Nephron progenitor cell (in vitro differentiated cells): ENCODE data around the gene IFNL2.

Experiments
- DNase-seq: peaks from one replicate; pipeline ENCODE4 v3.0.0; 2021
- H3K27ac Mint-ChIP-seq: 2 replicates; pipeline ENCODE4 v1.8.0; 2021; ENCODE audit warnings: mild to moderate bottlenecking, moderate library complexity, mixed read lengths
- H3K27me3 Mint-ChIP-seq: 2 replicates; pipeline ENCODE4 v1.8.0; 2021; ENCODE audit warnings: mild to moderate bottlenecking, low read depth, mixed read lengths; ENCODE audit not compliant: poor library complexity
- H3K36me3 Mint-ChIP-seq: 2 replicates; pipeline ENCODE4 v1.8.0; 2021; ENCODE audit warnings: low read depth, mixed read lengths
- H3K4me1 Mint-ChIP-seq: 2 replicates; pipeline ENCODE4 v1.8.0; 2021; ENCODE audit warnings: mixed read lengths
- H3K4me3 Mint-ChIP-seq: 2 replicates; pipeline ENCODE4 v1.8.0; 2021; ENCODE audit warnings: mild to moderate bottlenecking, moderate library complexity, mixed read lengths
- H3K9me3 Mint-ChIP-seq: 2 replicates; pipeline ENCODE4 v1.8.0; 2021; ENCODE audit warnings: mild to moderate bottlenecking, moderate library complexity, mixed read lengths
- TF ChIP-seq, protein P1 (sequence below): fragments of 200-600 bp; sonication (generic); IDR thresholded peaks from 2 replicates; pipeline ENCODE4 v1.5.0; 2021; ENCODE audit warnings: antibody characterized with exemption

Gene IFNL2

DNA sequence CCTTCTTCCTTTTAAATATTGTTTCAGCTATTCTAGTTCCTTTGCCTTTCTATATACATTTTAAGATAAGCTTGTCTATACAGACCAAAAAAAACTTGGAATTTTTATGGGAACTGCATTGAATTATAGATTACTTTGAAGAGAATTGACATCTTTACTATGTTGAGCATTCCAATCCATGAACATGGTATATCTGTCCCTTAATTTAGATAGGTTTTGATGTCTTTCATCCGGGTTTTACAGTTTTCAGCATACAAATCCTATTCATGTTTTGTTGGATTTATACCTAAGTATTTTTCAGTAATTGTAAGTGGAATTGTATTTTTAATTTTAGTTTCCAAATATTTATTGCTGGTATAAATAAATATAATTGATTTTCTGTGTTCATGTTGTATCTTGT, 15.8 kb downstream of the IFNL2 start:
- peaks cover 34% of the 10 kb centered on the region for H3K9me3 Mint-ChIP-seq
- H3K36me3 Mint-ChIP-seq = no peaks in the 10 kb centered on the region
- H3K4me3 Mint-ChIP-seq = no peak overlapping the region
- no peak overlapping the region for H3K27ac Mint-ChIP-seq
- H3K27me3 Mint-ChIP-seq = peaks cover 83% of the 10 kb centered on the region
- H3K4me1 Mint-ChIP-seq = no peaks in the 10 kb centered on the region
- no peak for DNase-seq
- TF ChIP-seq, protein P1, sequence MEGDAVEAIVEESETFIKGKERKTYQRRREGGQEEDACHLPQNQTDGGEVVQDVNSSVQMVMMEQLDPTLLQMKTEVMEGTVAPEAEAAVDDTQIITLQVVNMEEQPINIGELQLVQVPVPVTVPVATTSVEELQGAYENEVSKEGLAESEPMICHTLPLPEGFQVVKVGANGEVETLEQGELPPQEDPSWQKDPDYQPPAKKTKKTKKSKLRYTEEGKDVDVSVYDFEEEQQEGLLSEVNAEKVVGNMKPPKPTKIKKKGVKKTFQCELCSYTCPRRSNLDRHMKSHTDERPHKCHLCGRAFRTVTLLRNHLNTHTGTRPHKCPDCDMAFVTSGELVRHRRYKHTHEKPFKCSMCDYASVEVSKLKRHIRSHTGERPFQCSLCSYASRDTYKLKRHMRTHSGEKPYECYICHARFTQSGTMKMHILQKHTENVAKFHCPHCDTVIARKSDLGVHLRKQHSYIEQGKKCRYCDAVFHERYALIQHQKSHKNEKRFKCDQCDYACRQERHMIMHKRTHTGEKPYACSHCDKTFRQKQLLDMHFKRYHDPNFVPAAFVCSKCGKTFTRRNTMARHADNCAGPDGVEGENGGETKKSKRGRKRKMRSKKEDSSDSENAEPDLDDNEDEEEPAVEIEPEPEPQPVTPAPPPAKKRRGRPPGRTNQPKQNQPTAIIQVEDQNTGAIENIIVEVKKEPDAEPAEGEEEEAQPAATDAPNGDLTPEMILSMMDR = no peak

DNA sequence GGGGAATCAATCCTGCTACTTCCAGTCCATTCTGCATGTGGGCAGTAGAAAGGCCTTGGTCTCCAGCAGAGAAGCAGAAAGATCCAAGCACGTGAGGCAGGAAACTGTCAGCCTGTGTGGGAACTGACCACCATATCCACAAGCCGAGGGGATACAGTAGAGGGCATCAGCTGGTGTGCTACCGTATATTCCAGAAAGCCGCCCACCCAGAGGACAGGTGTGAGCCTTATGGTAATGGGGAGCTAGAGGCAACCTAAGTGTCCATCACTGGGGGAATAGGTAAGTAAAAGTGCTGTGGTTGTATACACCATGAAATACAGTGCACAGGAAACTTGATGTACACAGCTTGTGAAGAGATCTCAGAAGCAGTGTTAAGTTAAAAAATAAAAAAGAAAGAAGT, 25.2 kb downstream of the IFNL2 start:
- TF ChIP-seq, protein P1 = no peak
- H3K4me1 Mint-ChIP-seq = peaks cover 3% of the 10 kb centered on the region
- peaks cover 75% of the 10 kb centered on the region for H3K27me3 Mint-ChIP-seq
- H3K27ac Mint-ChIP-seq = no peak overlapping the region
- H3K36me3 Mint-ChIP-seq = no peaks in the 10 kb centered on the region
- no peaks in the 10 kb centered on the region for H3K9me3 Mint-ChIP-seq
- DNase-seq = no peak
- H3K4me3 Mint-ChIP-seq = no peak overlapping the region

DNA sequence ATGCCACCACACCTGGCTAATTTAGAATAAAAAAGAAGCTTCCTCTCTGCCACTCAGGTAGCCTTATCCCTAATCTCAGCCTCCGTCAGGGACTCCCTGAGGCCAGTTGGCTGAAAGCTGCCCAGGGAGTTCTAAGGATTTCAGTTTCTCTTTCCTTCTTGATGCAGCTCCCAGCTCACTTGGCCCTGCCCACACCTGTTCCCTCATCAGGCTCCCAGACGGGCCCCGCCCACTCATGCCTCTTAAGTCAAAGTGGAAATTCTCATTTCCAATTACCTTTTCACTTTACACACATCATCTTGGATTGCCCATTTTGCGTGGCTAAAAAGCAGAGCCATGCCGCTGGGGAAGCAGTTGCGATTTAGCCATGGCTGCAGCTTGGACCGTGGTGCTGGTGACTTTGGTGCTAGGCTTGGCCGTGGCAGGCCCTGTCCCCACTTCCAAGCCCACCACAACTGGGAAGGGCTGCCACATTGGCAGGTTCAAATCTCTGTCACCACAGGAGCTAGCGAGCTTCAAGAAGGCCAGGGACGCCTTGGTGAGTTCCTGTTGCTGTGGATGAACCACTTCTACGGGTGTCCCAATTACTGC, 28.0 kb downstream of the IFNL2 start, which contains the start of gene IFNL1:
IFNL1 (plus strand) TSS at position 353 of the 591 bp plus-strand sequence; CDS start at position 368, 15 bp downstream.
- H3K27ac Mint-ChIP-seq = no peak within 1 kb of the TSS

DNA sequence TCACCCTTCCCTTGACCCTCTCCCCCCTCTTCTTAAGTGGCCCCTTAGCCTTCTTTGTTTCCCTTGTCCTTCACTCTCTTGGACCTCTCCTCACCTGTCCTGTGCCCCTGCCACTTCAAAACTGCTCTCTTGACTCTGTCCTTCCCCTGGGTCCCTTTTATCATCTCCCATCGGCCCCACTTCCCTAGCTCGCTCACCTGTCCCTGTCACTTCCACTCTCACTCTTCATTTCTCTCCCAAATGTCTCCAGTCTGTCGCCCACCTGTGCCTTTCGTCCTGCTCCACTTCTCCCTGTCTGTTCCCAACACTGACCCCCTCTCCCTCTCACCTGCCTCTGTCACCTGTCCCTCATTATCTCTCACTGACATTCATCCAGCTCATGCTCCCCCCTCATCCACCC, 28.7 kb downstream of the IFNL2 start:
- Mint-ChIP-seq H3K27me3 (peaks cover 52% of the 10 kb centered on the region), H3K4me1 (peaks cover 7% of the 10 kb centered on the region), H3K4me3 (no peak overlapping the region), H3K27ac (no peak overlapping the region), H3K36me3 (no peaks in the 10 kb centered on the region), H3K9me3 (no peaks in the 10 kb centered on the region)
- no peak for DNase-seq
- TF ChIP-seq, protein P1 = no peak

More for the DNA sequence above, 28.0 kb downstream of the IFNL2 start, which contains the start of gene IFNL1:
- Mint-ChIP-seq H3K4me3 (no peak within 1 kb of the TSS), H3K4me1 (peaks cover 7% of the 10 kb centered on the region), H3K36me3 (no peaks in the 10 kb centered on the region), H3K9me3 (no peaks in the 10 kb centered on the region), H3K27me3 (peaks cover 55% of the 10 kb centered on the region)
- TF ChIP-seq, protein P1 = no peak
- no peak for DNase-seq

DNA sequence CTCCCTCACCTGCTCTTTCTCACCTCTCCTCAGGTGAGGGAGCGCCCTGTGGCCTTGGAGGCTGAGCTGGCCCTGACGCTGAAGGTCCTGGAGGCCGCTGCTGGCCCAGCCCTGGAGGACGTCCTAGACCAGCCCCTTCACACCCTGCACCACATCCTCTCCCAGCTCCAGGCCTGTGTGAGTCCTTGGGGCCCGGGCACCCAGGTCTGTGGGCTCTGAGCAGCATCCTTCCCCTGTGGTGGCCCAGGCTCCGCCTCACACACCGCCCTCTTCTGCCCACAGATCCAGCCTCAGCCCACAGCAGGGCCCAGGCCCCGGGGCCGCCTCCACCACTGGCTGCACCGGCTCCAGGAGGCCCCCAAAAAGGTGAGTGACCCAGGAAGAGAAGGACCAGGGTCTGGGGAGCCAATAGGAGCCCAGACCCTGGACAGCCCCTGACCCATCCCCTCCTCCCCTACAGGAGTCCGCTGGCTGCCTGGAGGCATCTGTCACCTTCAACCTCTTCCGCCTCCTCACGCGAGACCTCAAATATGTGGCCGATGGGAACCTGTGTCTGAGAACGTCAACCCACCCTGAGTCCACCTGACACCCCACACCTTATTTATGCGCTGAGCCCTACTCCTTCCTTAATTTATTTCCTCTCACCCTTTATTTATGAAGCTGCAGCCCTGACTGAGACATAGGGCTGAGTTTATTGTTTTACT, 29.9 kb downstream of the IFNL2 start:
- H3K4me1 Mint-ChIP-seq = peaks cover 7% of the 10 kb centered on the region
- H3K27ac Mint-ChIP-seq = no peak overlapping the region
- no peaks in the 10 kb centered on the region for H3K36me3 Mint-ChIP-seq
- no peaks in the 10 kb centered on the region for H3K9me3 Mint-ChIP-seq
- H3K27me3 Mint-ChIP-seq = peaks cover 45% of the 10 kb centered on the region
- TF ChIP-seq, protein P1 = no peak
- H3K4me3 Mint-ChIP-seq = no peak overlapping the region
- no peak for DNase-seq
